SK-N-SH (cell line): ENCODE measurements around the gene ANK3. TPM values are rescaled to one million over a fixed set of nuclear protein-coding genes. Genes with fewer than 3 reads are reported as not detected.
A peak's percentile ranks its signal among the peaks of the same experiment; 100 is the strongest.

ENCODE experiments used
- CHD2 ChIP-seq: fragments of 150-350 bp; IDR thresholded peaks from 2 replicates; pipeline ENCODE4 v1.6.1; 2018; ENCODE audit warnings: low read length; ENCODE audit not compliant: partially characterized antibody
- EP300 ChIP-seq, 2 experiments: IDR thresholded peaks; 2 replicates each; pipeline versions ENCODE4 v1.4.0 to v1.6.1; 2012; ENCODE audit warnings: borderline replicate concordance in 1 of 2, low read depth in 1 of 2, low read length in 1 of 2
- EZH2phosphoT487 ChIP-seq: fragments of 200-600 bp; sonication (generic); IDR thresholded peaks from 2 replicates; pipeline ENCODE4 v1.6.1; 2017; ENCODE audit warnings: low read depth, mixed run types, mild to moderate bottlenecking, antibody characterized with exemption, moderate library complexity, borderline replicate concordance
- FOXJ3 ChIP-seq: sonication (generic); formaldehyde crosslinking; IDR thresholded peaks from 2 replicates; pipeline ENCODE4 v1.5.1; 2020; ENCODE audit warnings: mild to moderate bottlenecking, missing genetic modification reagents
- FOXM1 ChIP-seq: IDR thresholded peaks from 2 replicates; pipeline ENCODE4 v1.4.0; 2012; ENCODE audit warnings: low read depth, mild to moderate bottlenecking
- IRF3 ChIP-seq: fragments of 150-350 bp; IDR thresholded peaks from 2 replicates; pipeline ENCODE4 v1.6.1; 2016; ENCODE audit warnings: mild to moderate bottlenecking, low read depth, low read length
- MAX ChIP-seq: IDR thresholded peaks from 2 replicates; pipeline ENCODE4 v1.4.0; 2012; ENCODE audit warnings: low read depth
- MEF2A ChIP-seq: IDR thresholded peaks from 2 replicates; pipeline ENCODE4 v1.4.0; 2012; ENCODE audit warnings: low read depth, borderline replicate concordance
- MXI1 ChIP-seq: IDR thresholded peaks from 2 replicates; pipeline ENCODE4 v1.6.1; 2012; ENCODE audit warnings: mild to moderate bottlenecking, low read depth, low read length, improper control_type of control experiment
- NFIC ChIP-seq: IDR thresholded peaks from 2 replicates; pipeline ENCODE4 v1.4.0; 2012; ENCODE audit warnings: borderline replicate concordance
- RAD21 ChIP-seq: IDR thresholded peaks from 2 replicates; pipeline ENCODE4 v1.6.1; 2012; ENCODE audit warnings: mild to moderate bottlenecking, low read length
- RFX5 ChIP-seq: IDR thresholded peaks from 2 replicates; pipeline ENCODE4 v1.6.1; 2012; ENCODE audit warnings: mild to moderate bottlenecking, improper control_type of control experiment, low read length
- SIN3A ChIP-seq: IDR thresholded peaks from 2 replicates; pipeline ENCODE4 v1.6.1; 2012; ENCODE audit warnings: low read depth, mild to moderate bottlenecking, low read length, moderate library complexity, borderline replicate concordance
- YY1 ChIP-seq: IDR thresholded peaks from 2 replicates; pipeline ENCODE4 v1.4.0; 2012; ENCODE audit warnings: low read depth, mild to moderate bottlenecking
- polyA plus RNA-seq, 3 experiments: library from polyadenylated mRNA; depleted of rRNA; stranded (reverse); fragments of >200 nt; gene quantifications; 2 replicates each; pipeline ENCODE4 v1.2.3, GENCODE V29; 2012
- TF ChIP-seq, protein P1 (sequence below): IDR thresholded peaks from 2 replicates; pipeline ENCODE4; 2012
- TF ChIP-seq, protein P2 (sequence below): fragments of 150-350 bp; IDR thresholded peaks from 2 replicates; pipeline ENCODE4 v1.6.1; 2017; ENCODE audit warnings: antibody characterized with exemption, low read length, low read depth, borderline replicate concordance
- TF ChIP-seq, protein P3 (sequence below): fragments of 200-600 bp; sonication (generic); IDR thresholded peaks from 2 replicates; pipeline ENCODE4 v1.6.1; 2017; ENCODE audit warnings: antibody characterized with exemption, mild to moderate bottlenecking, moderate library complexity

ANK3 gene
- polyA plus RNA-seq, 1 of the 3 experiments (the other 2 are of a cell fraction), result 10.0 TPM

DNA sequence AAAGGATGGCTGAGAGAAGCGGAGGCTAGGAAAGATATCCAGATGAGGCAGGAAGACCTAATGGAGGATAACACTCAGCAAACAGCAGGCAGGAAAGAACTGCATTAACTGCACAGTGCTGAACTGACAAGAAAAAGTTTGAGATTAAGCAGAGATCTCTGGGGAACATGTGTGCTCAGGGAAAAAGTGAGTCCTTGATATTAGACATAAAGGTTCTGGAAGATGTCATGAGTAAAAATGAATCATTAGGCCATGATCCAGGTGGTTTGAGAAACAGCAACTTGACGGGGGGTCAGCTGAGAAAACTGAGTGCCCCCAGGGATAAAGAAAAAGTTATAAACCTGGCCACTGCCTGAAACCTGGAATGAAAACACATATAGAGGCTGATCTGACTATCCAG is 27.3 kb upstream of the ANK3 start (continued):
- TF ChIP-seq IRF3 (no peak), MXI1 (no peak), MAX (no peak), EZH2phosphoT487 (no peak), RAD21 (0 out of 2 replicates have a peak, but pooled peaks have one; percentile 17), NFIC (peak; percentile 82; the same call in 1 of the 2 replicates), FOXM1 (peak; percentile 69; the same call in 1 of the 2 replicates), CHD2 (peak; percentile 35), SIN3A (peak; percentile 12; the same call in 1 of the 2 replicates), RFX5 (no peak), YY1 (no peak), FOXJ3 (no peak), EP300 (IDR thresholded peaks at IDR 0.05; ENCODE audit: borderline replicate concordance in 1 of 2, low read depth in 1 of 2, low read length in 1 of 2) (peak; percentile 94 to 97), MEF2A (peak; percentile 47; the same call in 1 of the 2 replicates)
- TF ChIP-seq, protein P1, sequence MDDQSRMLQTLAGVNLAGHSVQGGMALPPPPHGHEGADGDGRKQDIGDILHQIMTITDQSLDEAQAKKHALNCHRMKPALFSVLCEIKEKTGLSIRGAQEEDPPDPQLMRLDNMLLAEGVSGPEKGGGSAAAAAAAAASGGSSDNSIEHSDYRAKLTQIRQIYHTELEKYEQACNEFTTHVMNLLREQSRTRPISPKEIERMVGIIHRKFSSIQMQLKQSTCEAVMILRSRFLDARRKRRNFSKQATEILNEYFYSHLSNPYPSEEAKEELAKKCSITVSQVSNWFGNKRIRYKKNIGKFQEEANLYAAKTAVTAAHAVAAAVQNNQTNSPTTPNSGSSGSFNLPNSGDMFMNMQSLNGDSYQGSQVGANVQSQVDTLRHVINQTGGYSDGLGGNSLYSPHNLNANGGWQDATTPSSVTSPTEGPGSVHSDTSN, result peak; percentile 97
- TF ChIP-seq, protein P2, sequence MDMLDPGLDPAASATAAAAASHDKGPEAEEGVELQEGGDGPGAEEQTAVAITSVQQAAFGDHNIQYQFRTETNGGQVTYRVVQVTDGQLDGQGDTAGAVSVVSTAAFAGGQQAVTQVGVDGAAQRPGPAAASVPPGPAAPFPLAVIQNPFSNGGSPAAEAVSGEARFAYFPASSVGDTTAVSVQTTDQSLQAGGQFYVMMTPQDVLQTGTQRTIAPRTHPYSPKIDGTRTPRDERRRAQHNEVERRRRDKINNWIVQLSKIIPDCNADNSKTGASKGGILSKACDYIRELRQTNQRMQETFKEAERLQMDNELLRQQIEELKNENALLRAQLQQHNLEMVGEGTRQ, result no peak
- TF ChIP-seq, protein P3, sequence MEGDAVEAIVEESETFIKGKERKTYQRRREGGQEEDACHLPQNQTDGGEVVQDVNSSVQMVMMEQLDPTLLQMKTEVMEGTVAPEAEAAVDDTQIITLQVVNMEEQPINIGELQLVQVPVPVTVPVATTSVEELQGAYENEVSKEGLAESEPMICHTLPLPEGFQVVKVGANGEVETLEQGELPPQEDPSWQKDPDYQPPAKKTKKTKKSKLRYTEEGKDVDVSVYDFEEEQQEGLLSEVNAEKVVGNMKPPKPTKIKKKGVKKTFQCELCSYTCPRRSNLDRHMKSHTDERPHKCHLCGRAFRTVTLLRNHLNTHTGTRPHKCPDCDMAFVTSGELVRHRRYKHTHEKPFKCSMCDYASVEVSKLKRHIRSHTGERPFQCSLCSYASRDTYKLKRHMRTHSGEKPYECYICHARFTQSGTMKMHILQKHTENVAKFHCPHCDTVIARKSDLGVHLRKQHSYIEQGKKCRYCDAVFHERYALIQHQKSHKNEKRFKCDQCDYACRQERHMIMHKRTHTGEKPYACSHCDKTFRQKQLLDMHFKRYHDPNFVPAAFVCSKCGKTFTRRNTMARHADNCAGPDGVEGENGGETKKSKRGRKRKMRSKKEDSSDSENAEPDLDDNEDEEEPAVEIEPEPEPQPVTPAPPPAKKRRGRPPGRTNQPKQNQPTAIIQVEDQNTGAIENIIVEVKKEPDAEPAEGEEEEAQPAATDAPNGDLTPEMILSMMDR, result no peak
